ENCODE data around the gene NALF2.

Gene NALF2

GRCh38 chrX:69551421-69552009 lies 47.4 kb downstream of the NALF2 start:
- Histone ChIP-seq H3K27me3 (ENCODE audit: insufficient read depth, poor library complexity, severe bottlenecking) (no peaks in the 10 kb centered on the region), H3K4me3 (replicated peaks; ENCODE audit: insufficient read depth, low read length) (no peak overlapping the region), H3K27ac (replicated peaks) (no peak overlapping the region)
- DNase-seq (ENCODE audit: low read depth in 1 of 2, low spot score in 1 of 2) = no peak
- TF ChIP-seq GABPA (IDR thresholded peaks at IDR 0.05; ENCODE audit: low read depth) (no peak), CTCF (IDR thresholded peaks at IDR 0.05; ENCODE audit: insufficient read depth, low read length) (no peak), POLR2AphosphoS5 (IDR thresholded peaks at IDR 0.05; ENCODE audit: low read depth) (no peak), SPI1 (IDR thresholded peaks at IDR 0.05; ENCODE audit: borderline replicate concordance, low read depth) (no peak)

- DNase-seq (ENCODE audit: low read depth in 1 of 2, low spot score in 1 of 2) = no peak
- Histone ChIP-seq H3K27me3 (ENCODE audit: insufficient read depth, poor library complexity, severe bottlenecking) (no peaks in the 10 kb centered on the region), H3K4me3 (replicated peaks; ENCODE audit: insufficient read depth, low read length) (no peak overlapping the region), H3K27ac (replicated peaks) (no peak overlapping the region)
- TF ChIP-seq GABPA (IDR thresholded peaks at IDR 0.05; ENCODE audit: low read depth) (no peak), REST (IDR thresholded peaks at IDR 0.05; ENCODE audit: insufficient replicate concordance, low read depth) (no peak), POLR2AphosphoS5 (IDR thresholded peaks at IDR 0.05; ENCODE audit: low read depth) (no peak), CTCF (IDR thresholded peaks at IDR 0.05; ENCODE audit: insufficient read depth, low read length) (no peak), SPI1 (IDR thresholded peaks at IDR 0.05; ENCODE audit: borderline replicate concordance, low read depth) (no peak)
Observed at GRCh38 chrX:69552512-69552911, 48.4 kb downstream of the NALF2 start.
